Keratinocyte (primary cell): Measurements from ENCODE around the gene ISX. TPM values are rescaled to one million over a fixed set of nuclear protein-coding genes. Genes with fewer than 3 reads are reported as not detected.

Source experiments
- DNase-seq: peaks from one replicate; pipeline ENCODE4 v3.0.0-alpha.2; 2011; ENCODE audit warnings: low read depth, missing footprints, low spot score
- FAIRE-seq: peaks from 2 replicates; lab custom pipeline; 2011; peaks lifted over from hg19 to GRCh38; lab: Jason Lieb, UNC
- H2AFZ ChIP-seq: 2 replicates; pipeline ENCODE4 v1.6.0; 2012; ENCODE audit warnings: low read length, control low read depth, inconsistent platforms; ENCODE audit not compliant: control insufficient read depth
- H3K27ac ChIP-seq: 2 replicates; pipeline ENCODE4 v1.5.1; 2011; ENCODE audit warnings: low read length; ENCODE audit not compliant: control insufficient read depth, insufficient read depth
- H3K27me3 ChIP-seq: 3 replicates; pipeline ENCODE4 v1.6.0; 2011; ENCODE audit warnings: low read length; ENCODE audit not compliant: control insufficient read depth, insufficient read depth; ENCODE audit errors: extremely low read depth
- H3K36me3 ChIP-seq, 2 experiments: 2 replicates in 1 of 2; 3 replicates in 1 of 2; pipeline ENCODE4 v1.5.1; 2011; ENCODE audit warnings: low read length in 2 of 2, mild to moderate bottlenecking in 1 of 2; ENCODE audit not compliant: control insufficient read depth in 2 of 2, insufficient read depth in 2 of 2; ENCODE audit errors: extremely low read depth in 1 of 2
- H3K4me1 ChIP-seq: 3 replicates; pipeline ENCODE4 v1.5.1; 2011; ENCODE audit warnings: low read length; ENCODE audit not compliant: control insufficient read depth, insufficient read depth; ENCODE audit errors: extremely low read depth
- H3K4me2 ChIP-seq: 3 replicates; pipeline ENCODE4 v1.6.0; 2011; ENCODE audit warnings: low read depth, low read length; ENCODE audit not compliant: control insufficient read depth, insufficient read depth; ENCODE audit errors: extremely low read depth
- H3K4me3 ChIP-seq, 3 experiments: fragments of 200-600 bp in 1 of 3; sonication (generic) in 1 of 3; 2 replicates in 2 of 3; 3 replicates in 1 of 3; pipeline ENCODE4 v1.5.1; 2011 to 2016; ENCODE audit warnings: low read length in 3 of 3, mild to moderate bottlenecking in 3 of 3, control low read depth in 2 of 3, inconsistent platforms in 1 of 3, low read depth in 1 of 3, mixed read lengths in 1 of 3, mixed run types in 1 of 3, moderate library complexity in 1 of 3; ENCODE audit not compliant: control insufficient read depth in 2 of 3, insufficient read depth in 2 of 3; ENCODE audit errors: extremely low read depth in 1 of 3
- H3K79me2 ChIP-seq: 2 replicates; pipeline ENCODE4 v1.6.0; 2012; ENCODE audit warnings: low read length; ENCODE audit not compliant: control insufficient read depth, insufficient read depth
- H3K9ac ChIP-seq: 3 replicates; pipeline ENCODE4 v1.6.0; 2011; ENCODE audit warnings: low read length; ENCODE audit not compliant: control insufficient read depth, insufficient read depth; ENCODE audit errors: extremely low read depth
- H3K9me1 ChIP-seq: 3 replicates; pipeline ENCODE4 v1.6.0; 2011; ENCODE audit warnings: low read length; ENCODE audit not compliant: control insufficient read depth, insufficient read depth; ENCODE audit errors: extremely low read depth
- H3K9me3 ChIP-seq: 2 replicates; pipeline ENCODE4 v1.5.1; 2012; ENCODE audit warnings: low read depth, low read length; ENCODE audit not compliant: control insufficient read depth
- H4K20me1 ChIP-seq: 3 replicates; pipeline ENCODE4 v1.6.0; 2011; ENCODE audit warnings: low read length; ENCODE audit not compliant: control insufficient read depth, insufficient read depth; ENCODE audit errors: extremely low read depth
- CTCF ChIP-seq, 3 experiments: IDR thresholded peaks in 1 of 3; conservative IDR thresholded peaks in 1 of 3; optimal IDR thresholded peaks in 1 of 3; 2 replicates in 2 of 3; 3 replicates in 1 of 3; pipeline versions ENCODE3 to v1.5.1; 2011; ENCODE audit warnings: low read length in 3 of 3, mild to moderate bottlenecking in 3 of 3, moderate library complexity in 2 of 3, control low read depth in 1 of 3, inconsistent platforms in 1 of 3; ENCODE audit not compliant: insufficient read depth in 2 of 3; ENCODE audit errors: extremely low read depth in 1 of 3
- EZH2 ChIP-seq: IDR thresholded peaks from one replicate; pipeline ENCODE4 v1.6.1; 2012; ENCODE audit warnings: inconsistent platforms, mild to moderate bottlenecking, low read length, moderate library complexity
- dilution Hi-C: fragments of 300-500 bp; cut with MboI; formaldehyde crosslinking; loops from one replicate; pipeline ENCODE4 v1.7.0; 2020; ENCODE audit warnings: low sequenced_read_pairs; ENCODE audit not compliant: extremely low pct_ligation_motif_present
- polyA plus RNA-seq, 5 experiments: library from polyadenylated mRNA; depleted of rRNA in 3 of 5; stranded (reverse) in 3 of 5; stranded (forward) in 1 of 5; unstranded in 1 of 5; fragments of >200 nt; gene quantifications; 1 replicate in 1 of 5; 2 replicates in 3 of 5; 3 replicates in 1 of 5; pipeline versions ENCODE4 v1.2.1 to v1.2.3, GENCODE V29; 2011 to 2012; ENCODE audit warnings: missing spikeins in 2 of 5, low read depth in 1 of 5, low replicate concordance in 1 of 5

ISX gene
- polyA plus RNA-seq, 1 donor (not counting 4 experiments of a cell fraction or from before 2014, with no cell fraction given): not detected

- Histone ChIP-seq H3K79me2 (no peaks in the 10 kb centered on the region), H3K9me3 (no peaks in the 10 kb centered on the region), H3K36me3 (no peaks in the 10 kb centered on the region), H2AFZ (no peak overlapping the region), H3K27me3 (no peaks in the 10 kb centered on the region), H3K27ac (no peak overlapping the region), H4K20me1 (no peaks in the 10 kb centered on the region), H3K4me3 (no peak overlapping the region), H3K4me1 (peaks cover 34% of the 10 kb centered on the region), H3K4me2 (no peak overlapping the region), H3K9ac (no peak overlapping the region), H3K9me1 (no peaks in the 10 kb centered on the region)
- dilution Hi-C loops: no loop called here
- DNase-seq (no peak), FAIRE-seq (no peak)
- TF ChIP-seq CTCF (optimal IDR thresholded peaks at IDR 0.05 in 1 of 3, IDR thresholded peaks at IDR 0.05 in 1 of 3, conservative IDR thresholded peaks at IDR 0.05 in 1 of 3; ENCODE audit: extremely low read depth in 1 of 3, insufficient read depth in 2 of 3, low read length in 3 of 3) (no peak), EZH2 (no peak)
These were observed 8.6 kb downstream of the ISX start for GRCh38 chr22:35074583-35074982.

GRCh38 chr22:35076630-35077029 lies 10.7 kb downstream of the ISX start:
- Histone ChIP-seq H3K9me1 (no peaks in the 10 kb centered on the region), H2AFZ (no peak overlapping the region), H3K27me3 (peaks cover 3% of the 10 kb centered on the region), H3K27ac (no peak overlapping the region), H4K20me1 (no peaks in the 10 kb centered on the region), H3K4me2 (no peak overlapping the region), H3K36me3 (no peaks in the 10 kb centered on the region), H3K4me3 (no peak overlapping the region), H3K79me2 (no peaks in the 10 kb centered on the region), H3K4me1 (peaks cover 15% of the 10 kb centered on the region), H3K9ac (no peak overlapping the region), H3K9me3 (no peaks in the 10 kb centered on the region)
- DNase-seq: no peak
- FAIRE-seq: no peak
- dilution Hi-C loops: no loop called here
- no peak for TF ChIP-seq CTCF (optimal IDR thresholded peaks at IDR 0.05 in 1 of 3, IDR thresholded peaks at IDR 0.05 in 1 of 3, conservative IDR thresholded peaks at IDR 0.05 in 1 of 3; ENCODE audit: extremely low read depth in 1 of 3, insufficient read depth in 2 of 3, low read length in 3 of 3)
